Measurements from ENCODE around the gene ENOSF1.
"Not testable (repeated sequence)": the region's sequence is repeated elsewhere in the genome, so short reads cannot be mapped to it uniquely, and the experiment has no call there.

Gene ENOSF1, protein sequence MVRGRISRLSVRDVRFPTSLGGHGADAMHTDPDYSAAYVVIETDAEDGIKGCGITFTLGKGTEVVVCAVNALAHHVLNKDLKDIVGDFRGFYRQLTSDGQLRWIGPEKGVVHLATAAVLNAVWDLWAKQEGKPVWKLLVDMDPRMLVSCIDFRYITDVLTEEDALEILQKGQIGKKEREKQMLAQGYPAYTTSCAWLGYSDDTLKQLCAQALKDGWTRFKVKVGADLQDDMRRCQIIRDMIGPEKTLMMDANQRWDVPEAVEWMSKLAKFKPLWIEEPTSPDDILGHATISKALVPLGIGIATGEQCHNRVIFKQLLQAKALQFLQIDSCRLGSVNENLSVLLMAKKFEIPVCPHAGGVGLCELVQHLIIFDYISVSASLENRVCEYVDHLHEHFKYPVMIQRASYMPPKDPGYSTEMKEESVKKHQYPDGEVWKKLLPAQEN

DNA sequence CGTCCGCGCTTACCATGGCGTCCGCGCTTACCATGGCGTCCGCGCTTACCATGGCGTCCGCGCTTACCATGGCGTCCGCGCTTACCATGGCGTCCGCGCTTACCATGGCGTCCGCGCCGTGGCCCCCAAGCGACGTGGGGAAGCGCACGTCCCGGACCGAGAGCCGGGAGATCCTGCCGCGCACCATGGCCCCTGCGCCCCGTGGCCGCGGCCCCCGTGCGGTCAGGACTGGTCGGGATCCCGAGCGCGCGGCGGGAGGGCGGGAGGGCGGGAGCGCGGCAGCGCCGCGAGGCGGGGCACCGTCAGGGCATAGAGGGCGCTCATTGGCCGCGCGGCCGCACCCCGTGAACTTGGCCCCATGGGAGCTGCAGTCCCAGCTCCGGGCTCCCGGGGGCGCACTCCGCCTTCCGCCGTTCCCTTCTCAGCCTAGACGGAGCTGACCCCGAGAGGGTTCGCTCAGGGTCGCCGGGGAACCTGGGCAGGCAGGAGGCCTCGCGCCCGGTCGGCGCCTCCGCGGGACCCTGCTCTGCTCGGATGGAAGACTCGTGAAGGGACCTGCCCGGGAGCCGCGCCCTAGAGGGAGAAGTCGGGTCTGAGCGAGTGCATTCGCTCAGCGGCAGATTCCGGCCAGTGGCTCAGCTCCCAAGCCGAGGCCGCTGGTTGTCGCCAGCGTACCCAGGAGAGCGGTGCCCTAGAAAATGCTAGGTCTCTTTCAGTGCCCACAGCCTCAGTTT, at the start of gene ENOSF1:
ENOSF1 (minus strand) TSS at position 230 of the 734 bp plus-strand sequence; CDS start at position 187, 43 bp downstream.
- peak; percentile 50 to 81 for DNase-seq (ENCODE audit: low read depth in 1 of 2, low spot score in 1 of 2)

DNA sequence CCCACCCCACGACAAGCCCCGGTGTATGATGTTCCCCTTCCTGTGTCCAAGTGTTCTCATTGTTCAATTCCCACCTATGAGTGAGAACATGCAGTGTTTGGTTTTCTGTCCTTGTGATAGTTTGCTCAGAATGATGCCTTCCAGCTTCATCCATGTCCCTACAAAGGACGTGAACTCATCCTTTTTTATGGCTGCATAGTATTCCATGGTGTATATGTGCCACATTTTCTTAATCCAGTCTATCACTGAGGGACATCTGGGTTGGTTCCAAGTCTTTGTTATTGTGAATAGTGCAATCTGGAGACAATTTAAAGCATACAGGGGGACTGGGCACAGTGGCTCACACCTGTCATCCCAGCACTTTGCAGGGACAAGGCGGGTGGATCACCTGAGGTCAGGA, 47.4 kb upstream of the ENOSF1 start:
- not testable (repeated sequence) for DNase-seq (ENCODE audit: low read depth in 1 of 2, low spot score in 1 of 2)

DNA sequence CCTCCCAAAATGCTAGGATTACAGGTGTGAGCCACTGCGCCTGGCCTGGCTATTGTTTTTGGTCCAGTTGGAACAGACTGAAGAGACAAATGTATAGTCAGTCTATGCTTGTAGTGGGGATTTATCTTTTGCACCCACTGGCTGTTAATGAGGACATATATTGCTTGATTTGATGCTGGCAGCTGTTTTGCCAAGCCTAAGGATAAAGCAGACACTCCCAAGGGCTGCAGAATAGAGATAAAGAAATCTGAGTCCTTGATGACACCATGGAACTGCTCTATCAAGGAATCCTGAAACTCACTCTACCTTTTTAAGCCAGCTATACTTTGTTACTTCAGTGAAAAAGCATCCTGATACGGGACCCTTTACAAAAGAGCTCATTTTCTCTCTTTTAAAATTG, 43.1 kb upstream of the ENOSF1 start:
- no peak for DNase-seq (ENCODE audit: low read depth in 1 of 2, low spot score in 1 of 2)

DNA sequence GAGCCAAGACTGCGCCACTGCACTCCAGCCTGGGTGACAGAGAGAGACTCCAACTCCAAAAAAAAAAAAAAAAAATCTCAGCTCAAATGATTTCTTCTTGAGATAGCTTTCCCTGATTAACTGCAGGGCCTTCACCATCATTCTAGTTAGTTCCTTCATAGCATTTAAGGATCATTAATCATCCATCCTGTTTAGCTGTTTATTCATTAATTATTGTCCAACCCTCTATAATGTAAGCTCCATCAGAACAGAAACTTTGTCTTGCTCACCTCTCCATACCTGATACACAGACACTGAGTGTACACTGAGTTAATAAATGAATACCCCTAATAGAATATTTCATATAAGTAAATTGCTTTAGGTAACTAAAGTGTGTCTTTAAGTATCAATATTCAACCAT, 42.2 kb upstream of the ENOSF1 start:
- DNase-seq (ENCODE audit: low read depth in 1 of 2, low spot score in 1 of 2) = no peak

DNA sequence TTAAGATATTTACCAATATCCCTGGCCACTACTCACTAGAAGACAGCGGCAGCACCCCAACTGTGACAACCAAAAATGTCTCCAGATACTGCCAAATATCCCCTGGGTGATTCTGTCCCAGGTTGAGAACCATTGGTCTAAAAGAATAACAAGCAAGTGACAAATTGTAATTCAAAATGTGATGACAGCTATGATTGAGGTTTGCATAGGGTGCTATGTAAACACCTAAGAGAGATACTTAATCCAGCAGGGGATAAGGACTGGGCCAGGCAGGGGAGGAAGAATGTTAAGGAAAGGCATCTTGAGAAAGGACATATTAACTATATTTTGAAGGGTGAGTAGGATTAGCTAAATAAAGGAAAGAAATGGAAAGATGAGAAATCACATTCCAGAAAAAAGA, 38.0 kb upstream of the ENOSF1 start:
- no peak for DNase-seq (ENCODE audit: low read depth in 1 of 2, low spot score in 1 of 2)

DNA sequence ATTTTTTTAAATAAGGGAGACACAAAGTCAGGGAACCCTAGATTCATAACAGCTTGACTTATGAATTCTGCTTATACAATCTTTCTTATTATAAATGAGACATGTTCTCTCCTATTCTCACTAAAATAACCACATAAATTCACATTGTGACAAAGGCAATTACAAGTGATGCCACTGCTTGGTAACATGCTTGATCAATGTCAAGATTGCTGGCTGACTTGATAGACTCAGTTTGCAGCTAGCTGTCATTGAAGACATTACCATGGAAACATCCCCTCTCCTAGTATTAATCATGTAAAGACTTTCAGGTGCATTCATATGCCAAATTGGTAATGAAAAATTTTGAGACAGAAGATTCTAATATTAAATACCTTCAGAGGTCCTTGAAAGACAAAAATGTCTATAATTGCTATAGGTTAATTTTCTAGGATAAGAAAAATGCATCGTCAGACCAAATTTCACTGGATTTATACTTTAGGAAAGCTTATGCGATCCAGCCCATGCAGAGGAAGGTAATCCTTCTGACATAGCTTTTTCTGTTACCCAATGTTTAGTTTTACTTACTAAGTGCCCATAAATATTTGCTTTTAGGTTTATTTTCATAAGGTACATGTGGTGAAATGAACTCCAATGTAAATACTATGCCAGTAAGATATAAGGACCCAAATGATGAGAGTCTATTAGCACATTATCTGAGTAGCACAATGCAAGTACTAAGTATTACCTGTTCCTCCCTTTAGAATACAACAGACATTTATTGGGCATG, 32.6 kb upstream of the ENOSF1 start:
- DNase-seq (ENCODE audit: low read depth in 1 of 2, low spot score in 1 of 2) = no peak

DNA sequence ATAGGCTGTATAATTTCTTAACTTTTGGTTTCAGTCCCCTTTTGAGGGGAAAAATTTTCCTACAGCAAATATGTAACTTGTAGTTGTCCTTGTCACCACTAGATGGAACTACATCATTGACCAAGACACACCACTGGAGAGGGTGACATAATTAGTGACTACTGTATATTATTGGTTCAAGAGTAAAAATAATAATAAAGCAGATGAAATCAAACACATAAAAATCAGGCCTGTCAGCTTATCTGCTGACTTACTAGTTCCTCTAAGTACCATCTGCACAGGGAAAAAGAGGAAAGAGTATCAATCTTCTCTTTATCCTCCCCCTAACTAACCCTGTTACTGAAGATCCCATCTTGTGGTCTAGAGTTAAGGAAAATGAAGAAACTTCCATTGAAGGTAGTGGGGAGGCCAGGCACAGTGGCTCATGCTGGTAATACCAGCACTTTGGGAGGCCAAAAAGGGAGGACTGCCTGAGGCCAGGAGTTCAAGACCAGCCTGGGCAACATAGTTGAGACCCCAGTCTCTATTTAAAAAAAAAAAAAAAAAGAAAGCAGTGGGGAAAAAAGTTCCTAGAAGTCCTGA, 29.6 kb upstream of the ENOSF1 start:
- DNase-seq (ENCODE audit: low read depth in 1 of 2, low spot score in 1 of 2) = no peak

DNA sequence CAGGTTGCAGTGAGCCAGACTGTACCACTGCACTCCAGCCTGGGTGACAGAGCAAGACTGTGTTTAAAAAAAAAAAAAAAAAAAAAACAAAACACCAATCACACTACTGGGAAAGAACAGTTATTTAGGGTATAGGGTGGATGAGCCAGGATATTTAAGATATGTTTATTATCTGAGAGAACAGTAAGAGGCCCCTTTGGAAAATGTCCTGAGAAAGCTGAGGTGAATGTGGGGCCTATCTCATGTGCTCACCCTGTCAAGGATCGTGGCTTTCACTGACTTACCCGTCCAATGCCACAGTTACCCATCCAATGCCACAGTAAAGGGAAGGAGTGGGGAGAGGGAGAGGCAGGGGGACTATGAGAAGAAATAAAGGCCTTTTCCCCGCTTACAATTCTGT, 19.9 kb upstream of the ENOSF1 start:
- no peak for DNase-seq (ENCODE audit: low read depth in 1 of 2, low spot score in 1 of 2)

DNA sequence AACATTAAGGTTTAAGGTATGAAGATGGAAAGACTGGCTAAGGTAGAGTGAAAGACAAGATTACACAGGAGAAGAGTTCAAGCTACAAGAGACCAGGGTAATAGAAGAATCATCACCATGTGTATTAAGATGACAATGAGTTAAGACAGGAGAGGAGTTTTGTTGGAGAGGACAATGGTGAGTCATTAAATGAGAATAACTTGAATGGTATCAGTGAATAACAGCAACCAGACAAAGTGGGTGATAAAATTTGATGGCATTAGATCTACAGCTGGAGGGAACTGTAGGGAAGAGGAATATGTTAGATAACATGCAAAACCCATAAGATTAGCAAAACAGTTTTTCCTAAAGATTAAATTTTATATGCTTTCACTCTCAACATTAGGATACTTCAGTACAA, 18.8 kb upstream of the ENOSF1 start:
- no peak for DNase-seq (ENCODE audit: low read depth in 1 of 2, low spot score in 1 of 2)

DNA sequence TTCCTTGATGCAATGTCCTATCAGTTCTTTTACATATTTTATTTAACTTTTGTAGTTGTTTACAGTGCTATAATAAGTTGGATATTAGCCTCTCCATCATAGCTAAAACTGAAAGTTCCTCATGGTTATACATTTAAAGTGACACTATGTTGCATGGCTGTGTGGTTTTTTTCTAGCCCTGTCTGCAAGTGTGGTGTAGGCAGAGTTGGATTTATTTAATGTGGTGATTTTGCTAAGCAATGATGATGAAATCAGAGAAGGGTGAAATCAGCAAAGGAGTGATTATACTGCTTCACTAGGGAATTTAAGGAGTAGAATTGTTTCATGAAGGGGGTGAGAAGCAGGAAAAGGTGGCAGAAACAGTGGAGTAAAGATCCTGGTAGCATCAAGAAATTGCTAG, 18.3 kb upstream of the ENOSF1 start:
- DNase-seq (ENCODE audit: low read depth in 1 of 2, low spot score in 1 of 2) = no peak

DNA sequence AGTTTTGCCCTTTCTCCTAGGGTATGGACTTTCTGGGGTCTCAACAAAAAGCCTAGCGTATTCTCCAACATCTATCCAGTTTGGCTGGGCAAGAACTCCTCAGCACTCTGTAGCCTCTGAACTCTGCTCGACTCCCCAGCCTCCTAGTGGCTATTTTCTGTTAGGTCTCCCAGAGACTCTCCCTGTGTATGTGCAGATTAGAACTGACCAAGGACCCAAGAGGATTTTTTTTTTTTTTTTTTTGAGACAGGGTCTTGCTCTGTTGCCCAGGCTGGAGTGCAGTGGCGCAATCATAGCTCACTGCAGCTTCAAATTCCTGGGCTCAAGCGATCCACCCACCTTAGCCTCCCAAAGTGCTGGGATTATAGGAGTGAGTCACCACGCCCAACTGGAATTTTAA, 17.7 kb upstream of the ENOSF1 start:
- DNase-seq (ENCODE audit: low read depth in 1 of 2, low spot score in 1 of 2) = not testable (repeated sequence)

DNA sequence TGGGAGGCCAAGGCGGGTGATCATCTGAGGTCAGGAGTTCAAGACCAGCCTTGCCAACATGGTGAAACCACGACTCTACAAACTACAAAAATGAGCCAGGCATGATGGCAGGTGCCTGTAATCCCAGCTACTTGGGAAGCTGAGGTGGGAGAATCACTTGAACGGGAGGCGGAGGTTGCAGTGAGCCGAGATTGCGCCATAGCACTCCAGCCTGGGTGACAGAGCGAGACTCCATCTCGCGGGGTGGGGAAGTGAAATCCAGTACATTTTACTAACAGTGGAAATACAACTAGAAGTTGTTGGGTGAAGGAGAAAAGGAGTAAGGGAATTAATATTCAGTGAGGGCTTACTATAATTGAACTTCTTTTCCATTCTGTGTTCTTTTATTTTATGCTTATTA, 13.2 kb upstream of the ENOSF1 start:
- no peak for DNase-seq (ENCODE audit: low read depth in 1 of 2, low spot score in 1 of 2)

DNA sequence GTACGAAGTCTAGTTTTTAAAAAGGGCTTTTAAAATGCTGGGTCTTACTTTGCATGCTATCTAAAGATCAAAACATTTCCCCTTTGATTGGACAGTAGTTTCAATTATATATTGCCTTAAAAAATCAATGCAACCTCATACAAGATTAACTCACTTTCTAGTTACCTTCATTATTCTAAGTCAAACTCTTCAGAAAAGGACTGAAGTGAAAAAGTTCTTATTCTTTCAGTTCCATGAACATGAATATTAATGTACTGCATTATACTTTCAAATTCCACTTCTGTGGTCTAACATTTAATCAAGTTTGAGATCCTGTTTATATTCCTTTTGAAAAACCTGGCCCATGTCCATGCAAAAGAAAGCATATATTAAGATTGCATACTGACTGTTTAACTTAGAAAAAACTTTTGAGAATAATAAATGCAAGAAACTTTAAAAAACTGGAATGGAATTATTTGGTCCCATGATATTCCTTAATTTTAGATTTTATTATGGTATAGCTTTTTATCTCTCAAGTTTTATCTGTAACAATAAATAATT, 11.2 kb upstream of the ENOSF1 start:
- DNase-seq (ENCODE audit: low read depth in 1 of 2, low spot score in 1 of 2) = no peak

DNA sequence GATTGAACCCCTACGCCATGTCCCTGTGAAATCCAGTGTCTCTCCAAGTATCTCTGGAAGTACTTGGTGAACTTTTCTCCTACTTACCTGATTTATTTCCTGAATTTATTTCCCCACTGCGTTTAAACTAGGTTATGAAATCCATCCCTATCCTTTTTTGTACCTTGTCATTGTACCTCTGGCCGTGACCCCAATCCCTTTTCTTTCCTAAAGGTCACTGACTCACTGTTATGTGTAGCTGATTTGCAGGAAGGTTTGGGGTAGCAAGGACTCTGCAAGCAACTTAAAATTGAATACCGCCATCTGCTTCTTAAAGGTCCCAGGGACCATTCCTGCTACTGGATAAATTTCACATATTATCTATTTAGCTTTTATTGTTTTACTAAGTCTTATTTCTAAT, 4.6 kb upstream of the ENOSF1 start:
- DNase-seq (ENCODE audit: low read depth in 1 of 2, low spot score in 1 of 2) = no peak

DNA sequence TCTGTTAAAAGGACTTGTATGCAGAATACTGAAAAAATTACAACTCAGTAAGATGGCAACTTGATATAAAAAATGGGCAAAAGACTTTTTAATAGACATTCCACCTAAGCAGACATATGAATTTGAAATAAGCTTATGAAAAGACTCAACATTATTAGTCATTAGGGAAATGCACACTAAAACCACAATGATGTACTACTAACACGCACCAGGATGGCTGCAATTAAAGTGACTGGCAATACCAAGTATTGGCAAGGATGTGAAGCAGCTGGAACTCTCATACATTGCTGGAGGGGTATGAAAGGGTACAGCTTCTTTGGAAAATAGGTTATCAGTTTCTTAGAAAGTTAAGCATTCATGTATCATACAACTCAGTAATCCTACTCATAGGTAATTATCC, 3.2 kb upstream of the ENOSF1 start:
- DNase-seq (ENCODE audit: low read depth in 1 of 2, low spot score in 1 of 2) = no peak

DNA sequence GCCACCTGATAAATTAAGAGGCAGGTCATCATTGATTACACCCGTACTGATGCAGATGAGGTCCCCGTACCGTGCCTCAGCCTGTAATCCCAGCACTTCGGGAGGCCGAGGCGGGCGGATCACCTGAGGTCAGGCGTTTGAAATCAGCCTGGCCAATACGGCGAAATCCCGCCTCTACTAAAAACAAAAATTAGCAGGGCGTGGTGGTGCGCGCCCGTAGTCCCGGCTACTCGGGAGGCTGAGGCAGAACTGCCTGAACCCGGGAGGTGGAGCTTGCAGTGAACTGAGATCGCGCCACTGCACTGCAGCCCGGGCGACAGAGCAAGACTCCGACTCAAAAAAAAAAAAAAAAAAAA, 683 bp upstream of the ENOSF1 start:
- DNase-seq (ENCODE audit: low read depth in 1 of 2, low spot score in 1 of 2) = no peak

DNA sequence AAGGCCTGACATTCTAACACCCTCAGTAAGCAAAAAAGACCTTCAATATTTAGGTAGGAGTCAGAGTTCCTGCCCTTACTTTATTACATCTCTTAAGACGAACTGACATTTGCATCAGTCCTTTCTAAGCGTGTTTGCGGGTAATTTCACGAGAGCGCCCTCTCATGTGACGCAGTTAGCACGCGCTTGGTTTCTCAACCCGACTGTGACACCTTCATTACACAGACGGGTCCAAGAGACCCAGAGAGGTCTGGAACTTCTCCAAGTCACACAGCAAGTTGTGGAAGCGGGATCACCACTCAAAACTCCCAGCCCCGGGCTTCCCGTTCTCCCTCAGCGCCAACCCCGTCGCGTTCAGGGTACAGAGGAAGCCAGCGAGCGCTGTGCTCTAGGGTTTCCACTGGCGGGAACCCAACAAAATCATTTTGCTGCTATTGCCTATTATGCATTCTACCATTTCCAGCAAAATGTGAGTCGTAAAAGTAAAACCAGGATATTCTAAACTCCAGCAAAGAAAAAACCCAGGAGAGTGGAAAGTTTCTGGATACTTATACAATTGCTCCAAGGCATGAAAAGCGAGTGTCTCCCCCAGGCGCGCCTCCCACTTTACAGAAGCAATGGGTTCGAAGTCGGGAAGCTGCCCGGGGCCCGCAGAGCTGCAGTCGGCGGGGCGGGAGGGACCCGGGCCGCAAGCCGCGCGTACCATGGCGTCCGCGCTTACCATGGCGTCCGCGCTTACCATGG, 601 bp downstream of the ENOSF1 start:
- peak; percentile 28 to 50 for DNase-seq (ENCODE audit: low read depth in 1 of 2, low spot score in 1 of 2)

DNA sequence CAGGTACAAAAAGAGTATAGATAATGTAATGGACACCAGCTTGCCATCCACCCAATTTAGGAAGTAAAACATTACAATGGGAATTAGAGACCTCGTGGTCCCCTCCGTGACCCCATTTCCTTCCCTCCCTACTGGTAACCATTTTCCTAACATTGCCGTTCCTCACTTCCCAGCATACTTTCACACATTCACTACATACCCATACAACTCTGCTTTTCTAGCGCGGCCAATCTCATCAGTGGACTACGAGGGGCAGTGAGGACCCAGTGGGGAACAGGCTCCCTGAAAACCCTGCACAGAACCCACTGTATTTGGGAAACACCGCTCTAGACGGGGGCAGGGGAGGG, 1.1 kb downstream of the ENOSF1 start:
- DNase-seq (ENCODE audit: low read depth in 1 of 2, low spot score in 1 of 2) = no peak

DNA sequence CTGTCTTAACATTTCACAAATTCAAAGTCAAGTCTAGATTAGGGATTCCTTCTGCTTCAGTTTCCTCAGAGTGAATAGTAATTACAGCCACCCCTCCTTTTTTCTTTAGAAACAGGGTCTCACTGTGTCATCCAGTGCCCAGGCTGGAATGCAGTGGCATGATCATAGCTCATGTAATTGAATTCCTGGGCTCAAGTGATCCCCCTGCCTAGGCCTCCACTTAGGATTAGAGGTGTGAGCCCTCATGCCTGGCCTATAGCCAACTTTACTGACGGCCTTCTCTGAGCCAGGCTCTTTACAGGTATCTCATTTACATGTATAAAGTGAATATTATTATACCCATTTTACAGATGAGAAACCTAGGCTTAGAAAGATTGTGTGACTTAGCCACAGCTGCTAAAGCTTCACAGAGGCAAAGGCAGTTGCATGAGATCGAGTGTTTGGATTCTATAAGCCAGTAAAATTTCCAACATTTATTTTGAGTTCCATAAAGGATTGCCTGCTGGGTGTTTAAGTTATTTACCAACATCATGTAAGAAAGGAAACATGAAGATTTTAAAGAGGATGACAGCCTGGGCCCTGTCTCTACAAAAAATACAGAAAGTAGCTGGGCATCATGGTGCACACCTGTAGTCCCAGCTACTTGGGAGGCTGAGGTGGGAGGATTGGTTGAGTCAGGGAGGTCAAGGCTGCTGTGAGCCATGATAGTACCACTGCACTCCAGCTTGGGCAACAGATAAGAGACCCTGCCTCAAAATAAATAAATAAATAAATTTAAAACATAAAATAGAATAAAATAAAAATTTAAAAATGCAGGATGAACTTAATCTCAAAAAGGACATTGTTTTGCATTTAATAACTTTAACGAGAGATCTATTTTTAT, 1.8 kb downstream of the ENOSF1 start:
- no peak for DNase-seq (ENCODE audit: low read depth in 1 of 2, low spot score in 1 of 2)

DNA sequence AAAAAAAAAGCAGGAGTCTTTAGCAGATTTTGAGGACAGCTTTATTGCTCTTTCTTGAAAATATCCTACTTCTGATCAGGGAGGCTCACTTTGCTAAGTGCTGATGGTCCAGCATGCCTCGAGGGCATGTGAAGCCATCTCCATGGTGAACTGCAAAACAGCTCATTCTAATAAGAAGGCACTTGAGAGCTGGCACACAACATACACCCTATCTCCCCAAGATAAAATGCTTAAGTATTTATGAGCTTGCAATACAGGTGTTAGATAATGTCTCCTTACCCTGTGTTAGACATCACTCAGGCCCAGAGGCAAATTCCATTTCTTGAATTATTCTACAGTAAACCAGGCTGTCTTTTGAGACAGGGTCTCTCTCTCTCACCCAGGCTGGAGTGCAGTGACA, 2.7 kb downstream of the ENOSF1 start:
- no peak for DNase-seq (ENCODE audit: low read depth in 1 of 2, low spot score in 1 of 2)
